C4-2B (cell line): ENCODE measurements around the gene LCP2.

ENCODE experiments used
- H3K27ac ChIP-seq: fragments of 450-650 bp; 2 replicates; pipeline ENCODE4 v1.5.1; 2017
- CTCF ChIP-seq: fragments of 450-650 bp; conservative IDR thresholded peaks from 2 replicates; pipeline ENCODE4 v1.5.1; 2017; ENCODE audit warnings: mild to moderate bottlenecking
- ZFX ChIP-seq: fragments of 450-650 bp; IDR thresholded peaks from 2 replicates; pipeline ENCODE4 v1.6.1; 2017

The LCP2 gene

GRCh38 chr5:170211575-170212334, 85.8 kb downstream of the LCP2 start:
- TF ChIP-seq CTCF, result no peak
- no peak for TF ChIP-seq ZFX
- no peak overlapping the region for H3K27ac ChIP-seq

GRCh38 chr5:170206958-170207357, 90.6 kb downstream of the LCP2 start:
- no peak for TF ChIP-seq ZFX
- no peak for TF ChIP-seq CTCF
- H3K27ac ChIP-seq, result no peak overlapping the region

GRCh38 chr5:170206216-170206615, 91.4 kb downstream of the LCP2 start:
- H3K27ac ChIP-seq, result no peak overlapping the region
- no peak for TF ChIP-seq CTCF
- no peak for TF ChIP-seq ZFX

- TF ChIP-seq ZFX, result no peak
- no peak for TF ChIP-seq CTCF
- H3K27ac ChIP-seq, result no peak overlapping the region
Measured at GRCh38 chr5:170204202-170204601, 93.4 kb downstream of the LCP2 start.

GRCh38 chr5:170202117-170202516, 95.5 kb downstream of the LCP2 start:
- TF ChIP-seq CTCF, result no peak
- TF ChIP-seq ZFX, result no peak
- no peak overlapping the region for H3K27ac ChIP-seq

GRCh38 chr5:170201311-170201710, 96.3 kb downstream of the LCP2 start:
- no peak overlapping the region for H3K27ac ChIP-seq
- TF ChIP-seq CTCF, result no peak
- TF ChIP-seq ZFX, result no peak

- TF ChIP-seq CTCF, result no peak
- TF ChIP-seq ZFX, result no peak
- no peak overlapping the region for H3K27ac ChIP-seq
Measured at GRCh38 chr5:170200876-170201275, 96.7 kb downstream of the LCP2 start.
